ENCODE results near the gene ICAM5. TPM values are rescaled to one million over a fixed set of nuclear protein-coding genes. Genes with fewer than 3 reads are reported as not detected.

ICAM5 gene
- total and polyA plus RNA-seq, 7 donors, result 0.04 to 0.22 (median 0.08) TPM; not detected in 3

- Histone ChIP-seq H3K4me1 (peaks cover 23% of the 10 kb centered on the region), H3K27ac (no peak overlapping the region), H3K4me3 (peak overlapping the region; percentile 28), H3K27me3 (ENCODE audit: insufficient read depth in 3 of 3, low read length in 2 of 3) (peaks cover 0 to 73% (median 48%) of the 10 kb centered on the region in 3 donors), H3K9me3 (no peaks in the 10 kb centered on the region), H3K36me3 (ENCODE audit: insufficient read depth in 1 of 2, low read depth in 1 of 2) (no peaks in the 10 kb centered on the region)
- TF ChIP-seq CTCF (IDR thresholded peaks at IDR 0.05), result no peak
- DNase-seq (no peak), ATAC-seq (no peak)
- intact Hi-C loops (cut with DNase I), result no loop called here
- 0 to 2% (median 1%) methylated on average over 48 of the region's 48 CpGs for WGBS, 3 donors
These were observed 5.6 kb downstream of the ICAM5 start for GRCh38 chr19:10295305-10295846.

DNA sequence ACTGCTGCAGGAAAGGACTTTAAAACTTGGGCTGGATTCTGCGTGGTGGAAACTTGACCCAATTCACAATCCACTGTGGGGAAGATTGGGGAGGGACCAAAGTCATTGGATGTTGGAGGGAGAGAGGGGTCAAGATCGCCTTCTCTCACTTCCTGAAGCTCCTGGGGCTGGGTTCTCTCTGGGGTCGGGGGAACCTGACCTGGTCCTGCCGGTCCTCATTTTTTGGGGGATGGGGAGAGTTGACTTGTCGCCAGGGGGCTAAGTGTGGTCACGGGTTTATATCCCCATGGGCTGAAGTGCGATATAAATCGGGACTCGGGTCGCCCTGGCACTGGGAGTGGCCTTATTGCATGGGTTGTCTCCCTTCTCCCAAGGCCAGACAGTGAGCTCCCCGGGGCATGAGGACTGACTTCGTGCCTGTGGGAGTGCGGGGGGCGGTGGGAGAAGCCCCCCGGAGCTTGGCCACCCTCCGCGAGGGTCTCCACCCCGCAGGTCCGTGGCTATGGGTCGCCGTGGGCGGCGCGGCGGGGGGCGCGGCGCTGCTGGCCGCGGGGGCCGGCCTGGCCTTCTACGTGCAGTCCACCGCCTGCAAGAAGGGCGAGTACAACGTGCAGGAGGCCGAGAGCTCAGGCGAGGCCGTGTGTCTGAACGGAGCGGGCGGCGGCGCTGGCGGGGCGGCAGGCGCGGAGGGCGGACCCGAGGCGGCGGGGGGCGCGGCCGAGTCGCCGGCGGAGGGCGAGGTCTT is 6.3 kb downstream of the ICAM5 start:
- no peak for DNase-seq
- Histone ChIP-seq H3K4me1 (peaks cover 16% of the 10 kb centered on the region), H3K36me3 (ENCODE audit: insufficient read depth in 1 of 2, low read depth in 1 of 2) (no peaks in the 10 kb centered on the region), H3K27ac (no peak overlapping the region), H3K4me3 (peak overlapping the region; percentile 28), H3K27me3 (ENCODE audit: insufficient read depth in 3 of 3, low read length in 2 of 3) (peaks cover 0 to 69% (median 41%) of the 10 kb centered on the region in 3 donors), H3K9me3 (no peaks in the 10 kb centered on the region)
- no peak for TF ChIP-seq CTCF (IDR thresholded peaks at IDR 0.05)
- no peak for ATAC-seq
- intact Hi-C loops (cut with DNase I), result no loop called here
- 1 to 5% (median 4%) methylated on average over 46 to 58 of the region's 58 CpGs for WGBS, 3 donors

GRCh38 chr19:10299545-10300458 is 10.1 kb downstream of the ICAM5 start:
- DNase-seq, result no peak
- no peak for ATAC-seq
- WGBS, 3 donors, result 39 to 49% (median 46%) methylated on average over 14 of the region's 14 CpGs

More at GRCh38 chr19:10299545-10300458, 10.1 kb downstream of the ICAM5 start:
- Histone ChIP-seq H3K36me3 (ENCODE audit: insufficient read depth in 1 of 2, low read depth in 1 of 2) (peaks cover 0 to 4% of the 10 kb centered on the region in 2 donors), H3K27ac (no peak overlapping the region), H3K9me3 (no peaks in the 10 kb centered on the region), H3K4me1 (no peaks in the 10 kb centered on the region), H3K27me3 (ENCODE audit: insufficient read depth in 3 of 3, low read length in 2 of 3) (peaks cover 0 to 33% (median 13%) of the 10 kb centered on the region in 3 donors), H3K4me3 (no peak overlapping the region)
- intact Hi-C loops (cut with DNase I), result no loop called here
- no peak for TF ChIP-seq CTCF (IDR thresholded peaks at IDR 0.05)

All from psoas muscle (tissue), 8 donors.